ENCODE results near the gene PPRC1. TPM values are rescaled to one million over a fixed set of nuclear protein-coding genes. Genes with fewer than 3 reads are reported as not detected.
A peak's percentile ranks its signal among the peaks of the same experiment; 100 is the strongest.

Gene PPRC1, protein sequence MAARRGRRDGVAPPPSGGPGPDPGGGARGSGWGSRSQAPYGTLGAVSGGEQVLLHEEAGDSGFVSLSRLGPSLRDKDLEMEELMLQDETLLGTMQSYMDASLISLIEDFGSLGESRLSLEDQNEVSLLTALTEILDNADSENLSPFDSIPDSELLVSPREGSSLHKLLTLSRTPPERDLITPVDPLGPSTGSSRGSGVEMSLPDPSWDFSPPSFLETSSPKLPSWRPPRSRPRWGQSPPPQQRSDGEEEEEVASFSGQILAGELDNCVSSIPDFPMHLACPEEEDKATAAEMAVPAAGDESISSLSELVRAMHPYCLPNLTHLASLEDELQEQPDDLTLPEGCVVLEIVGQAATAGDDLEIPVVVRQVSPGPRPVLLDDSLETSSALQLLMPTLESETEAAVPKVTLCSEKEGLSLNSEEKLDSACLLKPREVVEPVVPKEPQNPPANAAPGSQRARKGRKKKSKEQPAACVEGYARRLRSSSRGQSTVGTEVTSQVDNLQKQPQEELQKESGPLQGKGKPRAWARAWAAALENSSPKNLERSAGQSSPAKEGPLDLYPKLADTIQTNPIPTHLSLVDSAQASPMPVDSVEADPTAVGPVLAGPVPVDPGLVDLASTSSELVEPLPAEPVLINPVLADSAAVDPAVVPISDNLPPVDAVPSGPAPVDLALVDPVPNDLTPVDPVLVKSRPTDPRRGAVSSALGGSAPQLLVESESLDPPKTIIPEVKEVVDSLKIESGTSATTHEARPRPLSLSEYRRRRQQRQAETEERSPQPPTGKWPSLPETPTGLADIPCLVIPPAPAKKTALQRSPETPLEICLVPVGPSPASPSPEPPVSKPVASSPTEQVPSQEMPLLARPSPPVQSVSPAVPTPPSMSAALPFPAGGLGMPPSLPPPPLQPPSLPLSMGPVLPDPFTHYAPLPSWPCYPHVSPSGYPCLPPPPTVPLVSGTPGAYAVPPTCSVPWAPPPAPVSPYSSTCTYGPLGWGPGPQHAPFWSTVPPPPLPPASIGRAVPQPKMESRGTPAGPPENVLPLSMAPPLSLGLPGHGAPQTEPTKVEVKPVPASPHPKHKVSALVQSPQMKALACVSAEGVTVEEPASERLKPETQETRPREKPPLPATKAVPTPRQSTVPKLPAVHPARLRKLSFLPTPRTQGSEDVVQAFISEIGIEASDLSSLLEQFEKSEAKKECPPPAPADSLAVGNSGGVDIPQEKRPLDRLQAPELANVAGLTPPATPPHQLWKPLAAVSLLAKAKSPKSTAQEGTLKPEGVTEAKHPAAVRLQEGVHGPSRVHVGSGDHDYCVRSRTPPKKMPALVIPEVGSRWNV (N-terminal part only)
- total RNA-seq (35.3 and 36.3 TPM in 2 replicates), polyA plus RNA-seq (23.3 and 33.0 TPM in 2 replicates), polyA minus RNA-seq (20.3 and 27.8 TPM in 2 replicates)
- total RNA-seq (2013), result 9.9 TPM

- H3K9ac ChIP-seq (ENCODE audit: low read length), result peak within 1 kb of the TSS; percentile 83
- ChIA-PET POLR2A (interaction anchor here (0.6 to 0.9 kb wide), 2 partner anchors 12 to 330 kb away, joined by 4 read pairs; no protein-coding TSS in a partner anchor), CTCF (interaction anchor here (0.7 to 2.5 kb wide), 11 partner anchors 9 to 219 kb away, joined by 3 to 14 read pairs (median 5); partner anchors contain the start of gene NOLC1)
- H2AFZ ChIP-seq (ENCODE audit: insufficient read depth, low read depth, low read length, poor library complexity, severe bottlenecking), result peak within 1 kb of the TSS; percentile 88
- peak; percentile 94 for ATAC-seq (ENCODE audit: low read depth)
- peak within 1 kb of the TSS; percentile 70 to 97 (median 82) for H3K4me3 ChIP-seq (ENCODE audit: control extremely low read depth in 1 of 5, extremely low read depth in 1 of 5, insufficient read depth in 1 of 5, low read depth in 2 of 5, low read length in 4 of 5)
- H3K27ac ChIP-seq (ENCODE audit: low read length in 2 of 2), result peak within 1 kb of the TSS; percentile 79 to 88
- Mint-ChIP-seq H3K27ac (peak within 1 kb of the TSS; percentile 94), H3K27me3 (no peaks in the 10 kb centered on the region), H3K9me3 (ENCODE audit: insufficient read depth) (no peaks in the 10 kb centered on the region), H3K4me1 (peaks cover 36% of the 10 kb centered on the region), H3K4me3 (peak within 1 kb of the TSS; percentile 94)
- WGBS (ENCODE audit: insufficient coverage), result under 1% methylated on average over 64 of the region's 64 CpGs
- peak; percentile 98 for DNase-seq
- no peaks in the 10 kb centered on the region for H3K9me3 ChIP-seq (ENCODE audit: control extremely low read depth in 1 of 3, control insufficient read depth in 2 of 3, insufficient read depth in 1 of 3, low read length in 2 of 3)
- H4K20me1 ChIP-seq (ENCODE audit: control insufficient read depth, insufficient read depth, low read length, poor library complexity, severe bottlenecking), result peaks cover 47% of the 10 kb centered on the region
- peaks cover 48% of the 10 kb centered on the region for H3K79me2 ChIP-seq (ENCODE audit: control insufficient read depth, insufficient read depth, low read length)
- H3K4me2 ChIP-seq (replicated peaks; ENCODE audit: low read depth, low read length, poor library complexity, severe bottlenecking), result peak within 1 kb of the TSS; percentile 93
- TF ChIP-seq CTCF (IDR thresholded peaks at IDR 0.05) (peak; percentile 96), EZH2 (IDR thresholded peaks at IDR 0.05; ENCODE audit: borderline replicate concordance, insufficient read depth, low read depth, low read length, poor library complexity, severe bottlenecking) (no peak)
- H3K36me3 ChIP-seq (replicated peaks in 1 of 2; ENCODE audit: control extremely low read depth in 1 of 2, control insufficient read depth in 1 of 2, extremely low read depth in 1 of 2, insufficient read depth in 2 of 2, low read length in 1 of 2), result no peaks in the 10 kb centered on the region
- H3K4me1 ChIP-seq (ENCODE audit: control insufficient read depth in 2 of 2, insufficient read depth in 2 of 2, low read length in 2 of 2), result peaks cover 18 to 25% of the 10 kb centered on the region in 2 donors
- H3K27me3 ChIP-seq (replicated peaks in 1 of 4; ENCODE audit: control extremely low read depth in 1 of 4, control insufficient read depth in 3 of 4, insufficient read depth in 4 of 4, low read length in 3 of 4), result no peaks in the 10 kb centered on the region
- intact Hi-C loops (cut with micrococcal nuclease), result loop anchor here (1.0 to 10.0 kb wide), 13 partner anchors 12 to 782 kb away; partner anchors contain the start of genes ACTR1A, ARMH3, BTRC and CNNM2
Measured at GRCh38 chr10:102132563-102133372, at the start of gene PPRC1. Gene PPRC1 (plus strand): TSS chr10:102133040. CDS start chr10:102133069, 29 bp downstream.
